Endothelial cell (in vitro differentiated cells): ENCODE results near the gene RPS6KA2. TPM values are rescaled to one million over a fixed set of nuclear protein-coding genes. Genes with fewer than 3 reads are reported as not detected.

Experiments used
- DNase-seq: peaks from one replicate; pipeline ENCODE4 v3.0.0; 2021; ENCODE audit warnings: low spot score
- H3K27ac Mint-ChIP-seq: one replicate; pipeline ENCODE4 v1.8.0; 2021; ENCODE audit warnings: mixed read lengths, inconsistent platforms; ENCODE audit not compliant: unreplicated experiment
- H3K27me3 Mint-ChIP-seq: one replicate; pipeline ENCODE4 v1.8.0; 2021; ENCODE audit warnings: mild to moderate bottlenecking, moderate library complexity, mixed read lengths, inconsistent platforms; ENCODE audit not compliant: unreplicated experiment
- H3K36me3 Mint-ChIP-seq: one replicate; pipeline ENCODE4 v1.8.0; 2021; ENCODE audit warnings: mild to moderate bottlenecking, low read depth, mixed read lengths, inconsistent platforms; ENCODE audit not compliant: unreplicated experiment
- H3K4me1 Mint-ChIP-seq: one replicate; pipeline ENCODE4 v1.8.0; 2021; ENCODE audit warnings: mild to moderate bottlenecking, mixed read lengths, inconsistent platforms; ENCODE audit not compliant: unreplicated experiment
- H3K4me3 Mint-ChIP-seq: one replicate; pipeline ENCODE4 v1.8.0; 2021; ENCODE audit warnings: mild to moderate bottlenecking, mixed read lengths, inconsistent platforms; ENCODE audit not compliant: unreplicated experiment
- H3K9me3 Mint-ChIP-seq: one replicate; pipeline ENCODE4 v1.8.0; 2021; ENCODE audit warnings: mixed read lengths, inconsistent platforms; ENCODE audit not compliant: unreplicated experiment
- total RNA-seq: library from RNA; stranded (reverse); fragmentation: NEBNext Ultra II Directional; extraction: Animal tissue kit (Norgen Biotek cat#: 25700); gene quantifications from one replicate; pipeline ENCODE4 v1.2.1, GENCODE V29; 2021; ENCODE audit not compliant: unreplicated experiment
- TF ChIP-seq, protein P1 (sequence below): fragments of 200-600 bp; sonication (generic); IDR thresholded peaks from one replicate; pipeline ENCODE4 v1.5.0; 2021; ENCODE audit warnings: antibody characterized with exemption; ENCODE audit not compliant: unreplicated experiment

RPS6KA2 gene
- total RNA-seq, 1 donor from 2014 or later: 105 TPM

DNA sequence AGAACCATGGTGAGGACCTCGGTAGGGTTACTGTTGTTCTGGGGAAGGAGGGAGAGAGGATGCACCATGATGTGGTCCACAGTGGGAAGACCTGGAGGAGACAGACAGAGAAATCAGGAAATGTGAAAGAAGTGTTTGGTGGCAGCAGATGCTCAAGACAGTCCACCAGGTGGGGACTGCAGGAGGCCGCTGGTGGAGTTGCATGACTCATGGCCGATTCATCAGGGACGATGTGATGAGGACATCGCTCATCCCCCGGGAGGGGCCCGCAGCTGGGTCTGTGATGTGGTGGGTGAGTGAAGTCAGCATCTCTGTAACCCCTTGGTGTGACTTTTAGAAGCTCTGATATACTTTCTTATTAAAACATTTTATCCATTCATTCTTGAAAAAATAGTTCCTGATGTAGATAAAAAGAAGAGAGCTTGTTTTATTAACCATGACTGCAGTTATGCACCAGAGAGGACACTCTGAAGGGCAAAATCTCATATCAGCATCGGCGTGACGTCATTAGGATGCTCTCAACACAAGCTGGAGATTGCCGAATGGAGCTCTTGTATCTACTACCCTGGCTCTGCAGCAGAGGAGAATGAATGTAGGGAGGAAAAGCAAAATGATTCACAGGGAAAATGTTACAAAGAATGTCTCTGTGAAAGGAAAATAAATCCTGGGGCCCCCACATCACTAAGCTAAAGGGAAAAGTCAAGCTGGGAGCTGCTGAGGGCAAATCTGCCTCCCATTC, 111.8 kb downstream of the RPS6KA2 start:
- no peak for DNase-seq
- TF ChIP-seq, protein P1, sequence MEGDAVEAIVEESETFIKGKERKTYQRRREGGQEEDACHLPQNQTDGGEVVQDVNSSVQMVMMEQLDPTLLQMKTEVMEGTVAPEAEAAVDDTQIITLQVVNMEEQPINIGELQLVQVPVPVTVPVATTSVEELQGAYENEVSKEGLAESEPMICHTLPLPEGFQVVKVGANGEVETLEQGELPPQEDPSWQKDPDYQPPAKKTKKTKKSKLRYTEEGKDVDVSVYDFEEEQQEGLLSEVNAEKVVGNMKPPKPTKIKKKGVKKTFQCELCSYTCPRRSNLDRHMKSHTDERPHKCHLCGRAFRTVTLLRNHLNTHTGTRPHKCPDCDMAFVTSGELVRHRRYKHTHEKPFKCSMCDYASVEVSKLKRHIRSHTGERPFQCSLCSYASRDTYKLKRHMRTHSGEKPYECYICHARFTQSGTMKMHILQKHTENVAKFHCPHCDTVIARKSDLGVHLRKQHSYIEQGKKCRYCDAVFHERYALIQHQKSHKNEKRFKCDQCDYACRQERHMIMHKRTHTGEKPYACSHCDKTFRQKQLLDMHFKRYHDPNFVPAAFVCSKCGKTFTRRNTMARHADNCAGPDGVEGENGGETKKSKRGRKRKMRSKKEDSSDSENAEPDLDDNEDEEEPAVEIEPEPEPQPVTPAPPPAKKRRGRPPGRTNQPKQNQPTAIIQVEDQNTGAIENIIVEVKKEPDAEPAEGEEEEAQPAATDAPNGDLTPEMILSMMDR: no peak
- no peak overlapping the region for H3K27ac Mint-ChIP-seq
- peaks cover 2% of the 10 kb centered on the region for H3K27me3 Mint-ChIP-seq
- no peak overlapping the region for H3K4me3 Mint-ChIP-seq
- H3K4me1 Mint-ChIP-seq: no peaks in the 10 kb centered on the region
- H3K9me3 Mint-ChIP-seq: no peaks in the 10 kb centered on the region
- peaks cover 75% of the 10 kb centered on the region for H3K36me3 Mint-ChIP-seq

DNA sequence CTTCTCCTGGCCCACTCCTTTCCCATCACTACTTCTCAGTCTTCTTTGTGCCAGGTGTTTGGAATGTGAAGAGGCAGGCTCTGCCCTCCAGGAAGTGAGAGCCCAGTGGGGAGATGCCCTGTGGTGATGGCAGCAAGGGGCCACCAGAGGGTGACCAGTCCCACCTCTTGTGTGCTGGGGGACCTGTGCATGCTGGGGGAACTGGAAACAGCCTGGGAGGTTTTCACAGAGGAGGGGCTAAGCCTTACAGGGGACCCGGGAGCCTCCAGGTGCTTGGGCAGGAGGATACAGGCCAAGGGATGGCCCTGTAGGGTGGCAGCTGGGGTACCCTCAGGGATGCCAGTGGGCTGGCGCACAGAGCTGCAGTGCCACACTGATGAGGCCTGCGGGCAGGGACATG, 112.9 kb downstream of the RPS6KA2 start:
- TF ChIP-seq, protein P1: no peak
- peaks cover 69% of the 10 kb centered on the region for H3K36me3 Mint-ChIP-seq
- no peak overlapping the region for H3K4me3 Mint-ChIP-seq
- no peak for DNase-seq
- no peaks in the 10 kb centered on the region for H3K4me1 Mint-ChIP-seq
- no peak overlapping the region for H3K27ac Mint-ChIP-seq
- H3K27me3 Mint-ChIP-seq: peaks cover 2% of the 10 kb centered on the region
- no peaks in the 10 kb centered on the region for H3K9me3 Mint-ChIP-seq

DNA sequence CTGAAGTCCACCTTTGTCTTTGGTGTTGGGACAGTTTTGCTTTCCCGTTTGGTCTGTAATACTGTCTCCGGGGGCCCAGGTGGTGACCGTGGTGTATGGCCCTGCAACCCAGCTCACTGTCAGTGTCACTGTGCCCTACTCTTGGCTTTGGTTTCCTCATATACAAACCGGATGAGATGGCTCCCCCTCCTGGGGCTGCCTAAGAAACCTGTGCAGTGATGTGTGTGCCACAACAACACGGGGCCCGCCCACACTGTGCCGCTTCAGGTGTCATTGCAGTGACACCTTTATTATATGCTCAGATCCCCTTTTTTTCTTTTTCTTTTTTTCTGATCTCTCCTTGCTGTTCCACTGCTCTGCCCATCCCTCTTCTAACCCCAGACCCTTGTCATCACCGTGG, 114.5 kb downstream of the RPS6KA2 start:
- Mint-ChIP-seq H3K9me3 (no peaks in the 10 kb centered on the region), H3K27me3 (peaks cover 9% of the 10 kb centered on the region), H3K4me1 (peaks cover 5% of the 10 kb centered on the region), H3K4me3 (no peak overlapping the region), H3K36me3 (peaks cover 68% of the 10 kb centered on the region), H3K27ac (no peak overlapping the region)
- TF ChIP-seq, protein P1: no peak
- no peak for DNase-seq

DNA sequence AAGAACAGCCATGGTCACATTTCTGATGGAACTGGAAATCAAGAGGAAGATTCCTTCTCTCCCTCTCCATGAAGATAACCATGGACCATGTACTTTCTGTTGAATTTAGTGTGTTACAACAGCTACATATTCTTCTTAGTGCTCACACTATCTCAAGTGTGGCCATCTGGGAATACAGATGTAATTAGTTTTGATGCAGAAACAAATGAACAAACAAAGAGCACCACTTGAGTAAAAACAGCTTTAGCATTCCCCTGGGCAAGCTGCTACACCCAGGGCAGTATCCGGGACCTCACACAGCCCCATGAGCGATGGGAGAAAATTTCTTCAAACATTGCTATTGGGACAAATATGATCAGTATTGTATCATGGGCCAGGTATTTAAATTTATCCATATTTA, 115.7 kb downstream of the RPS6KA2 start:
- DNase-seq: no peak
- H3K27ac Mint-ChIP-seq: no peak overlapping the region
- H3K36me3 Mint-ChIP-seq: peaks cover 66% of the 10 kb centered on the region
- no peak overlapping the region for H3K4me3 Mint-ChIP-seq
- TF ChIP-seq, protein P1: no peak
- peaks cover 9% of the 10 kb centered on the region for H3K4me1 Mint-ChIP-seq
- H3K9me3 Mint-ChIP-seq: no peaks in the 10 kb centered on the region
- H3K27me3 Mint-ChIP-seq: peaks cover 11% of the 10 kb centered on the region

DNA sequence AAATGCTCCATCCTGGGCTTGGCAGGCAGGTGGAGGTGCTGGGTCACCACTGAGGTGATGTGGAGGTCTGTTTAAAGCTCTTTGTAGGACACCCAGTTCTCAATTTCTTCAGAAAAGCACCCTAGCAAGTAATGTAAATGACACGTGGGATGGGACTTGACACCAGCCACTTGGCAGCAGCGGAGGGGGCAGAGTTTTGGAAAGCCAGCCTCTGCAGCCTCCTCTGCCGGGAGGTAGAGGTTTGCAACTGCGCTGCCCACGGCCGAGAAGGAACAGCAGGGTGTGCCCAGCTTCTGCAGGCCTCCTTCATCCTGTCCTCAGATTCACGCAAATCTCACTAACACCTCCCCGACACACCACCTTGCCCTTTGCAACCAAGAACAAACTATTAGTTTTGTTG, 117.9 kb downstream of the RPS6KA2 start:
- Mint-ChIP-seq H3K27ac (no peak overlapping the region), H3K4me1 (peaks cover 9% of the 10 kb centered on the region), H3K27me3 (peaks cover 14% of the 10 kb centered on the region), H3K4me3 (no peak overlapping the region), H3K36me3 (peaks cover 58% of the 10 kb centered on the region), H3K9me3 (no peaks in the 10 kb centered on the region)
- DNase-seq: no peak
- TF ChIP-seq, protein P1: no peak
